ENCODE measurements around the gene TMEM255B. TPM values are rescaled to one million over a fixed set of nuclear protein-coding genes. Genes with fewer than 3 reads are reported as not detected.

TMEM255B gene
- total RNA-seq, 2 experiments from 2014 or later: 1.0 to 1.2 TPM

GRCh38 chr13:113803409-113804016 lies 44.5 kb downstream of the TMEM255B start:
- no peak for TF ChIP-seq CTCF (IDR thresholded peaks at IDR 0.05)
- ChIA-PET POLR2A (no interaction called here), CTCF (no interaction called here)
- Histone ChIP-seq H3K4me3 (ENCODE audit: low read length) (no peak overlapping the region), H3K36me3 (ENCODE audit: insufficient read depth, low read length) (no peaks in the 10 kb centered on the region), H3K9me3 (ENCODE audit: control insufficient read depth in 1 of 2, insufficient read depth in 1 of 2, low read length in 2 of 2) (peaks cover 4 to 24% of the 10 kb centered on the region in 2 experiments), H3K4me1 (ENCODE audit: insufficient read depth, low read length) (no peaks in the 10 kb centered on the region), H3K27ac (ENCODE audit: low read depth in 1 of 2, low read length in 2 of 2) (no peak overlapping the region), H3K27me3 (ENCODE audit: control insufficient read depth in 1 of 2, insufficient read depth in 2 of 2, low read length in 2 of 2) (no peaks in the 10 kb centered on the region)
- no peak overlapping the region for H3K4me3 Mint-ChIP-seq
- intact Hi-C loops (cut with DNase I, micrococcal nuclease): no loop called here
- H3K4me1 Mint-ChIP-seq (ENCODE audit: low read depth): no peaks in the 10 kb centered on the region
- no peak overlapping the region for H3K27ac Mint-ChIP-seq
- DNase-seq (no peak), ATAC-seq (ENCODE audit: poor library complexity) (no peak)
- H3K36me3 Mint-ChIP-seq (ENCODE audit: low read depth): no peaks in the 10 kb centered on the region
- no peaks in the 10 kb centered on the region for H3K9me3 Mint-ChIP-seq
- H3K27me3 Mint-ChIP-seq: no peaks in the 10 kb centered on the region

GRCh38 chr13:113804017-113804702 lies 45.1 kb downstream of the TMEM255B start:
- intact Hi-C loops (cut with DNase I, micrococcal nuclease): no loop called here
- H3K36me3 Mint-ChIP-seq (ENCODE audit: low read depth): no peaks in the 10 kb centered on the region
- ATAC-seq (ENCODE audit: poor library complexity): no peak

GRCh38 chr13:113804703-113805430 lies 45.8 kb downstream of the TMEM255B start:
- no peaks in the 10 kb centered on the region for H3K27me3 ChIP-seq (ENCODE audit: control insufficient read depth in 1 of 2, insufficient read depth in 2 of 2, low read length in 2 of 2)
- ChIA-PET POLR2A (no interaction called here), CTCF (no interaction called here)
- H3K36me3 ChIP-seq (ENCODE audit: insufficient read depth, low read length): no peaks in the 10 kb centered on the region
- H3K4me3 ChIP-seq (ENCODE audit: low read length): no peak overlapping the region
- DNase-seq (no peak), ATAC-seq (ENCODE audit: poor library complexity) (no peak)
- Mint-ChIP-seq H3K9me3 (no peaks in the 10 kb centered on the region), H3K4me3 (no peak overlapping the region), H3K36me3 (ENCODE audit: low read depth) (no peaks in the 10 kb centered on the region), H3K4me1 (ENCODE audit: low read depth) (no peaks in the 10 kb centered on the region), H3K27me3 (no peaks in the 10 kb centered on the region), H3K27ac (no peak overlapping the region)
- H3K27ac ChIP-seq (ENCODE audit: low read depth in 1 of 2, low read length in 2 of 2): no peak overlapping the region
- no peak for TF ChIP-seq CTCF (IDR thresholded peaks at IDR 0.05)
- H3K4me1 ChIP-seq (ENCODE audit: insufficient read depth, low read length): no peaks in the 10 kb centered on the region
- peaks cover 14 to 27% of the 10 kb centered on the region in 2 experiments for H3K9me3 ChIP-seq (ENCODE audit: control insufficient read depth in 1 of 2, insufficient read depth in 1 of 2, low read length in 2 of 2)
- intact Hi-C loops (cut with DNase I, micrococcal nuclease): no loop called here

More at GRCh38 chr13:113804017-113804702, 45.1 kb downstream of the TMEM255B start:
- no peak for DNase-seq
- Histone ChIP-seq H3K27ac (ENCODE audit: low read depth in 1 of 2, low read length in 2 of 2) (no peak overlapping the region), H3K4me3 (ENCODE audit: low read length) (no peak overlapping the region), H3K9me3 (ENCODE audit: control insufficient read depth in 1 of 2, insufficient read depth in 1 of 2, low read length in 2 of 2) (peaks cover 9 to 24% of the 10 kb centered on the region in 2 experiments), H3K27me3 (ENCODE audit: control insufficient read depth in 1 of 2, insufficient read depth in 2 of 2, low read length in 2 of 2) (no peaks in the 10 kb centered on the region), H3K4me1 (ENCODE audit: insufficient read depth, low read length) (no peaks in the 10 kb centered on the region), H3K36me3 (ENCODE audit: insufficient read depth, low read length) (no peaks in the 10 kb centered on the region)
- no peak for TF ChIP-seq CTCF (IDR thresholded peaks at IDR 0.05)
- Mint-ChIP-seq H3K4me1 (ENCODE audit: low read depth) (no peaks in the 10 kb centered on the region), H3K27me3 (no peaks in the 10 kb centered on the region), H3K27ac (no peak overlapping the region), H3K4me3 (no peak overlapping the region), H3K9me3 (no peaks in the 10 kb centered on the region)
- POLR2A ChIA-PET: no interaction called here
- CTCF ChIA-PET: no interaction called here

All from CD4-positive, alpha-beta T cell (primary cell).